ENCODE results near the gene GABRP. TPM values are rescaled to one million over a fixed set of nuclear protein-coding genes. Genes with fewer than 3 reads are reported as not detected.

GABRP gene
- total and polyA plus RNA-seq, 2 donors (not counting 3 experiments of a cell fraction or from before 2014, with no cell fraction given) = 0.66 to 3.0 TPM

- Histone ChIP-seq H3K27me3 (ENCODE audit: control insufficient read depth in 2 of 2, insufficient read depth in 2 of 2, low read length in 2 of 2) (peaks cover 0 to 4% of the 10 kb centered on the region in 2 experiments), H3K36me3 (ENCODE audit: control insufficient read depth in 2 of 2, extremely low read depth in 1 of 2, insufficient read depth in 2 of 2, low read length in 2 of 2) (no peaks in the 10 kb centered on the region), H3K9me1 (replicated peaks; ENCODE audit: control insufficient read depth, extremely low read depth, insufficient read depth, low read length) (no peaks in the 10 kb centered on the region), H3K4me1 (ENCODE audit: control insufficient read depth, extremely low read depth, insufficient read depth, low read length) (no peaks in the 10 kb centered on the region), H3K79me2 (ENCODE audit: control insufficient read depth, insufficient read depth, low read length) (no peaks in the 10 kb centered on the region), H3K9me3 (replicated peaks; ENCODE audit: control insufficient read depth, insufficient read depth, low read length) (no peaks in the 10 kb centered on the region), H3K4me3 (replicated peaks in 1 of 3; ENCODE audit: insufficient read depth in 1 of 3, low read depth in 1 of 3, low read length in 3 of 3) (no peak overlapping the region), H2AFZ (ENCODE audit: low read depth, low read length) (no peak overlapping the region), H3K9ac (replicated peaks; ENCODE audit: extremely low read depth, insufficient read depth, low read length) (no peak overlapping the region), H4K20me1 (replicated peaks; ENCODE audit: control insufficient read depth, extremely low read depth, insufficient read depth, low read length) (no peaks in the 10 kb centered on the region), H3K27ac (ENCODE audit: insufficient read depth, low read depth, low read length) (no peak overlapping the region), H3K4me2 (ENCODE audit: insufficient read depth, low read length) (no peak overlapping the region)
- POLR2A ChIA-PET = no interaction called here
- intact Hi-C loops (cut with micrococcal nuclease) = no loop called here
- dilution Hi-C loops (cut with MboI; ENCODE audit: extremely low pct_ligation_motif_present, low sequenced_read_pairs) = no loop called here
- TF ChIP-seq GATA2 (IDR thresholded peaks at IDR 0.05; ENCODE audit: insufficient read depth, insufficient read length, low read depth, low read length) (no peak), JUN (IDR thresholded peaks at IDR 0.05; ENCODE audit: borderline replicate concordance, insufficient read depth, insufficient read length, low read depth) (no peak), EZH2 (IDR thresholded peaks at IDR 0.05; ENCODE audit: borderline replicate concordance, low read depth, low read length, severe bottlenecking) (no peak), POLR2AphosphoS5 (IDR thresholded peaks at IDR 0.05; ENCODE audit: insufficient read depth, low read depth, low read length) (no peak), CTCF (IDR thresholded peaks at IDR 0.05; ENCODE audit: extremely low read depth in 1 of 2, insufficient read depth in 1 of 2, low read depth in 1 of 2, low read length in 2 of 2) (no peak), MAX (IDR thresholded peaks at IDR 0.05; ENCODE audit: insufficient read depth, insufficient read length) (no peak), FOS (IDR thresholded peaks at IDR 0.05; ENCODE audit: borderline replicate concordance, insufficient read depth, low read length) (no peak), MYC (IDR thresholded peaks at IDR 0.05; ENCODE audit: low read depth, low read length) (no peak), POLR2A (IDR thresholded peaks at IDR 0.05; ENCODE audit: low read depth, low read length) (no peak)
- CTCF ChIA-PET = no interaction called here
- FAIRE-seq = no peak
- DNase-seq (ENCODE audit: low read depth, low spot score) = no peak
- BruUV-seq (replicated peaks) = no TSS peak
Measured at GRCh38 chr5:170817195-170817594, 33.7 kb downstream of the GABRP start.

All from endothelial cell of umbilical vein (primary cell).